Ascending aorta (tissue), 2 donors: ENCODE data around the gene SLC43A2. TPM values are rescaled to one million over a fixed set of nuclear protein-coding genes. Genes with fewer than 3 reads are reported as not detected.
"Not testable (repeated sequence)": the region's sequence is repeated elsewhere in the genome, so short reads cannot be mapped to it uniquely, and the experiment has no call there.

ENCODE experiments used
- DNase-seq, 2 donors: peaks; one replicate each; pipeline ENCODE4 v3.0.0-alpha.2; 2019; ENCODE audit warnings: low spot score in 2 of 2
- H3K27ac ChIP-seq, 2 donors: fragments of 200-600 bp; sonication (generic); one replicate each; pipeline ENCODE4 v1.5.1; 2016 to 2017; ENCODE audit warnings: mild to moderate bottlenecking in 1 of 2
- H3K27me3 ChIP-seq: fragments of 200-600 bp; sonication (generic); one replicate; pipeline ENCODE4 v1.5.1; 2017
- H3K36me3 ChIP-seq, 2 donors: fragments of 200-600 bp; sonication (generic); one replicate each; pipeline ENCODE4 v1.5.1; 2016
- H3K4me1 ChIP-seq, 2 donors: fragments of 200-600 bp; sonication (generic); one replicate each; pipeline ENCODE4 v1.5.1; 2016 to 2017; ENCODE audit warnings: mild to moderate bottlenecking in 1 of 2
- H3K4me3 ChIP-seq, 2 donors: fragments of 200-600 bp; sonication (generic); one replicate each; pipeline ENCODE4 v1.5.1; 2016 to 2017; ENCODE audit warnings: mild to moderate bottlenecking in 1 of 2
- H3K9me3 ChIP-seq, 2 donors: fragments of 200-600 bp; sonication (generic); one replicate each; pipeline ENCODE4 v1.5.1; 2016
- CTCF ChIP-seq, 3 experiments: fragments of 200-600 bp in 2 of 3; fragments of 450-650 bp in 1 of 3; sonication (generic) in 2 of 3; IDR thresholded peaks; one replicate each; pipeline ENCODE4 v1.5.1; 2016 to 2019; ENCODE audit warnings: antibody characterized with exemption in 3 of 3, mild to moderate bottlenecking in 1 of 3, moderate library complexity in 1 of 3
- intact Hi-C: fragments of 100-400 bp; cut with DNase I; formaldehyde crosslinking; loops from one replicate; pipeline ENCODE4 v1.15.1; 2023
- total RNA-seq: library from RNA; depleted of rRNA; stranded (reverse); fragments of >200 nt; gene quantifications from one replicate; pipeline ENCODE4 v1.1.0, GENCODE V29; 2016

The SLC43A2 gene
- total RNA-seq, 1 donor from 2014 or later = 27.6 TPM

- Histone ChIP-seq H3K27ac (no peak overlapping the region), H3K4me3 (no peak overlapping the region), H3K36me3 (peaks cover 83 to 86% of the 10 kb centered on the region in 2 donors), H3K9me3 (no peaks in the 10 kb centered on the region), H3K4me1 (peaks cover 4 to 11% of the 10 kb centered on the region in 2 donors), H3K27me3 (no peaks in the 10 kb centered on the region)
- DNase-seq = no peak
- TF ChIP-seq CTCF (IDR thresholded peaks at IDR 0.05) = no peak
- intact Hi-C loops = no loop called here
Observed at GRCh38 chr17:1653735-1654134, 25.1 kb upstream of the SLC43A2 start.

GRCh38 chr17:1652794-1653193, 24.2 kb upstream of the SLC43A2 start:
- DNase-seq, H3K4me3 ChIP-seq, H3K27me3 ChIP-seq, intact Hi-C loops, H3K27ac ChIP-seq, H3K9me3 ChIP-seq: not testable (repeated sequence)
- Histone ChIP-seq H3K36me3 (peaks cover 74 to 76% of the 10 kb centered on the region in 2 donors), H3K4me1 (peaks cover 4 to 20% of the 10 kb centered on the region in 2 donors)

GRCh38 chr17:1651559-1651844, 22.9 kb upstream of the SLC43A2 start:
- intact Hi-C loops = no loop called here
- no peak for TF ChIP-seq CTCF (IDR thresholded peaks at IDR 0.05)

DNA sequence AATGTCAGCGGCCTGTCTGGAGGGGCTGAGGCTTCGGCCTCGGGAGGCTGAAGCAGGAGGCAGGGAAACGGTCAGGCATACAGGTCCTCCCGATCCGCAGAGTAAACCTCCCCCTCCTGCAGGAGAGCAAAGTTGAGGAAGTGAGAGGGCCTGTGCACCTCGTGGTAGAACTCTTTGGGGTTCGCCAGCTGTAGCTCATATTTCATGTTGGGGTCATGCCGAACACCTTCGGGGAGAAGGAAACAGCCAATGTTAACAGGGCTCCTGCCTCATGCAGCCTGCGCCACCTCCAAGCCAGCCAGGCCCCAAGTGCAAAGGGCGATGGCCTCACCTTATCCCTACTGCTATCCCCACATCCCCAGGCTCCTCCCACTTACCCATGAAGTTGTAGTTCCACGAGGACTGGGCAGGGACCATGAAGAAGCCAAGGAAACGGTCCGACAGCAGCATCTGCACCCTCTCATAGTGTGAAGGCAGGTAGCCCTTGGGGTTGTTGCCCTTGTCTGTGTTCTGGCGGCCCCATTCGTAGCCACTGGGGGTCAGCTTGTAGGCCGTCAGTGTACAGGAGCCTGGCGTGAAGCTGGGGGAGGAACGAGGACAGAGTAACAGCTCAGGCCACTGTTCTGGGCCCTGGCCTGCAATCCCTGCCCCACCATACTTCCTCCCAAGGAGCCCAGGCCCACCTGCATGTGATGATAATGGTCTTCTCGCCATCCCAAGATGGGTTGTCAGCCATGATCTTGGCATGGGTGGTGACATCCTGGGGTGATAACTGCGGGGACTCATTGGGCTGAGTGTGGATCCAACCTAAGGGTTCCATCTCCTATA, 22.3 kb upstream of the SLC43A2 start:
- no peak for TF ChIP-seq CTCF (IDR thresholded peaks at IDR 0.05)
- Histone ChIP-seq H3K4me1 (peaks cover 4 to 21% of the 10 kb centered on the region in 2 donors), H3K36me3 (peaks cover 55 to 58% of the 10 kb centered on the region in 2 donors), H3K27me3 (no peaks in the 10 kb centered on the region), H3K27ac (peak overlapping the region; percentile 94 to 99), H3K9me3 (no peaks in the 10 kb centered on the region), H3K4me3 (peak overlapping the region in 1 of 2 donors; percentile 92)
- no peak for DNase-seq
- intact Hi-C loops = no loop called here

More at GRCh38 chr17:1651559-1651844, 22.9 kb upstream of the SLC43A2 start:
- DNase-seq = no peak
- H3K4me1 ChIP-seq = peaks cover 4 to 21% of the 10 kb centered on the region in 2 donors
- H3K27ac ChIP-seq = no peak overlapping the region
- no peaks in the 10 kb centered on the region for H3K27me3 ChIP-seq
- H3K9me3 ChIP-seq = no peaks in the 10 kb centered on the region
- no peak overlapping the region for H3K4me3 ChIP-seq
- H3K36me3 ChIP-seq = peaks cover 61 to 63% of the 10 kb centered on the region in 2 donors

DNA sequence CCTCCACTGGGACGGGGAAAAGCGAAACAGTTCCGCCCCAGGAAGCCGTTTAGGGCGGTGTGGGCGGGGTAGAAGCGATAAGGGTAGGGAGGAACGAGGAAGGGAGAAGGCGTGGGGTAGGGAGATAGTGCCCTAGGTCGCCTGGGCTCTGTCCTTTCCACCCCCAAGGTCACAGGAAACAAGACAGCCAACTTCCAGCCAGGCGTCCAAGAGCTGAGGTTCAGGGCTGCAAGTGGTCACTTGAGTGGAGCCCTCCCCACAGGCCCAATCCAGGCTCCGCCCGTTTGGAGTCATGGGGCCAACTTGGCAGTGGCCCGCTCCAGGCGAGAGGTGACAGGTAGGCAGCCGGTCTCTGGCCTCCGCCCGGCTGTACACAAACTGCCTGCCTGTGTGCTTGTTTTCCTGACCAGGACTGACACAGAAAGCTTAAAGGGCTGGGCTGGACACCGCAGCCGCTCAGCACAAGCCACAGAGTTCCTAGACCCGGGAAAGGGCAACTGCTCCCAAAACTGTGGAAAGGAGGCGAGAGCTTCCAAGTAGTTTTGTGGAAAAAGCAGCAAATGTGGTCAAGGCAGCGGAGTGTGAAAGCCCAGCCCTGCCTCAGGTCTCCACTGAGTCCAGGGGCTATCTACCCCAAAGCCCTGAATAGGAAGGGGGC, 21.3 kb upstream of the SLC43A2 start, which contains the start of gene RILP:
RILP (minus strand) TSS at position 23 of the 658 bp plus-strand sequence. CDS start 62 bp downstream, outside the sequence.
- Histone ChIP-seq H3K36me3 (peaks cover 46 to 48% of the 10 kb centered on the region in 2 donors), H3K27me3 (no peaks in the 10 kb centered on the region), H3K27ac (peak within 1 kb of the TSS; percentile 94 to 99), H3K4me1 (peaks cover 4 to 21% of the 10 kb centered on the region in 2 donors), H3K9me3 (no peaks in the 10 kb centered on the region), H3K4me3 (peak within 1 kb of the TSS; percentile 74 to 92)
- no peak for TF ChIP-seq CTCF (IDR thresholded peaks at IDR 0.05)
- DNase-seq = peak in 1 of 2 donors; percentile 89
- intact Hi-C loops = loop anchor here (1.0 to 5.0 kb wide), 5 partner anchors 22 to 383 kb away; partner anchors contain the start of genes CRK, PRPF8 and SLC43A2
